GF-D8 (cell line): ENCODE data around the gene RGS6.

Source experiments
- DNase-seq: peaks from one replicate; lab custom pipeline; 2025; lab: John Stamatoyannopoulos, UW

Gene RGS6

GRCh38 chr14:72314808-72315435, 382.7 kb downstream of the RGS6 start:
- DNase-seq: no peak

GRCh38 chr14:72315714-72316113, 383.5 kb downstream of the RGS6 start:
- no peak for DNase-seq

GRCh38 chr14:72318648-72319047, 386.4 kb downstream of the RGS6 start:
- DNase-seq: no peak

- DNase-seq: no peak
These were observed 399.8 kb downstream of the RGS6 start for GRCh38 chr14:72332046-72332445.

- no peak for DNase-seq
These were observed 400.6 kb downstream of the RGS6 start for GRCh38 chr14:72332871-72333270.

- DNase-seq: no peak
These were observed 401.1 kb downstream of the RGS6 start for GRCh38 chr14:72333357-72333756.

- DNase-seq: no peak
These were observed 404.2 kb downstream of the RGS6 start for GRCh38 chr14:72336311-72336980.

- DNase-seq: no peak
These were observed 409.0 kb downstream of the RGS6 start for GRCh38 chr14:72341237-72341636.

- DNase-seq: no peak
These were observed 409.5 kb downstream of the RGS6 start for GRCh38 chr14:72341686-72342085.

- DNase-seq: no peak
These were observed 414.9 kb downstream of the RGS6 start for GRCh38 chr14:72347118-72347517.

GRCh38 chr14:72350215-72350614, 418.0 kb downstream of the RGS6 start:
- no peak for DNase-seq

- DNase-seq: no peak
These were observed 419.8 kb downstream of the RGS6 start for GRCh38 chr14:72352012-72352411.

GRCh38 chr14:72366619-72367018, 434.4 kb downstream of the RGS6 start:
- DNase-seq: no peak

- no peak for DNase-seq
These were observed 436.9 kb downstream of the RGS6 start for GRCh38 chr14:72369106-72369505.

GRCh38 chr14:72377016-72377415, 444.8 kb downstream of the RGS6 start:
- no peak for DNase-seq

- DNase-seq: no peak
These were observed 448.2 kb downstream of the RGS6 start for GRCh38 chr14:72380456-72380855.

- DNase-seq: no peak
These were observed 451.6 kb downstream of the RGS6 start for GRCh38 chr14:72383865-72384264.

- DNase-seq: no peak
These were observed 455.5 kb downstream of the RGS6 start for GRCh38 chr14:72387726-72388125.

- no peak for DNase-seq
These were observed 457.0 kb downstream of the RGS6 start for GRCh38 chr14:72389200-72389599.

GRCh38 chr14:72401101-72401625, 468.9 kb downstream of the RGS6 start:
- no peak for DNase-seq

- no peak for DNase-seq
These were observed 469.6 kb downstream of the RGS6 start for GRCh38 chr14:72401632-72402376.

- no peak for DNase-seq
These were observed 470.1 kb downstream of the RGS6 start for GRCh38 chr14:72402377-72402772.
